Measurements from ENCODE around the gene TPCN2. TPM values are rescaled to one million over a fixed set of nuclear protein-coding genes. Genes with fewer than 3 reads are reported as not detected.
A peak's percentile ranks its signal among the peaks of the same experiment; 100 is the strongest.
"Not testable (repeated sequence)": the region's sequence is repeated elsewhere in the genome, so short reads cannot be mapped to it uniquely, and the experiment has no call there.

The TPCN2 gene
- total RNA-seq, 1 experiment from 2014 or later = 17.2 TPM

- in situ Hi-C loops (cut with HindIII; ENCODE audit: low sequenced_read_pairs) = no loop called here
- no peak for DNase-seq (ENCODE audit: low spot score)
Measured at GRCh38 chr11:69066122-69067112, 17.7 kb downstream of the TPCN2 start.

- in situ Hi-C loops (cut with HindIII; ENCODE audit: low sequenced_read_pairs) = no loop called here
Measured at GRCh38 chr11:69067200-69067599, 18.5 kb downstream of the TPCN2 start.

GRCh38 chr11:69071086-69071800, 22.5 kb downstream of the TPCN2 start:
- no peak for DNase-seq (ENCODE audit: low spot score)
- in situ Hi-C loops (cut with HindIII; ENCODE audit: low sequenced_read_pairs) = no loop called here

More at GRCh38 chr11:69067200-69067599, 18.5 kb downstream of the TPCN2 start:
- no peak for DNase-seq (ENCODE audit: low spot score)

- DNase-seq (ENCODE audit: low spot score) = no peak
- in situ Hi-C loops (cut with HindIII; ENCODE audit: low sequenced_read_pairs) = no loop called here
Measured at GRCh38 chr11:69071956-69072355, 23.2 kb downstream of the TPCN2 start.

- in situ Hi-C loops (cut with HindIII; ENCODE audit: low sequenced_read_pairs) = no loop called here
- DNase-seq (ENCODE audit: low spot score) = no peak
Measured at GRCh38 chr11:69073469-69073868, 24.7 kb downstream of the TPCN2 start.

GRCh38 chr11:69074375-69075140, 25.8 kb downstream of the TPCN2 start:
- in situ Hi-C loops (cut with HindIII; ENCODE audit: low sequenced_read_pairs) = no loop called here
- no peak for DNase-seq (ENCODE audit: low spot score)

GRCh38 chr11:69075421-69076128, 26.8 kb downstream of the TPCN2 start:
- in situ Hi-C loops (cut with HindIII; ENCODE audit: low sequenced_read_pairs) = no loop called here
- DNase-seq (ENCODE audit: low spot score) = peak; percentile 90

GRCh38 chr11:69076129-69076791, 27.5 kb downstream of the TPCN2 start:
- in situ Hi-C loops (cut with HindIII; ENCODE audit: low sequenced_read_pairs) = no loop called here
- no peak for DNase-seq (ENCODE audit: low spot score)

GRCh38 chr11:69076977-69077376, 28.2 kb downstream of the TPCN2 start:
- in situ Hi-C loops (cut with HindIII; ENCODE audit: low sequenced_read_pairs); DNase-seq (ENCODE audit: low spot score): not testable (repeated sequence)

- in situ Hi-C loops (cut with HindIII; ENCODE audit: low sequenced_read_pairs) = no loop called here
- DNase-seq (ENCODE audit: low spot score) = no peak
Measured at GRCh38 chr11:69078508-69078907, 29.8 kb downstream of the TPCN2 start.

- DNase-seq (ENCODE audit: low spot score) = no peak
- in situ Hi-C loops (cut with HindIII; ENCODE audit: low sequenced_read_pairs) = no loop called here
Measured at GRCh38 chr11:69078930-69079605, 30.3 kb downstream of the TPCN2 start.

- DNase-seq (ENCODE audit: low spot score) = no peak
- in situ Hi-C loops (cut with HindIII; ENCODE audit: low sequenced_read_pairs) = no loop called here
Measured at GRCh38 chr11:69079661-69080256, 31.0 kb downstream of the TPCN2 start.

- DNase-seq (ENCODE audit: low spot score) = no peak
- in situ Hi-C loops (cut with HindIII; ENCODE audit: low sequenced_read_pairs) = no loop called here
Measured at GRCh38 chr11:69080257-69080995, 31.7 kb downstream of the TPCN2 start.

GRCh38 chr11:69081180-69081579, 32.4 kb downstream of the TPCN2 start:
- no peak for DNase-seq (ENCODE audit: low spot score)
- in situ Hi-C loops (cut with HindIII; ENCODE audit: low sequenced_read_pairs) = no loop called here

- no peak for DNase-seq (ENCODE audit: low spot score)
- in situ Hi-C loops (cut with HindIII; ENCODE audit: low sequenced_read_pairs) = no loop called here
Measured at GRCh38 chr11:69083531-69084247, 35.0 kb downstream of the TPCN2 start.

GRCh38 chr11:69084371-69084770, 35.6 kb downstream of the TPCN2 start:
- no peak for DNase-seq (ENCODE audit: low spot score)
- in situ Hi-C loops (cut with HindIII; ENCODE audit: low sequenced_read_pairs) = no loop called here

Data from G401 (cell line).